PC-9 (cell line): Measurements from ENCODE around the gene NAGPA. TPM values are rescaled to one million over a fixed set of nuclear protein-coding genes. Genes with fewer than 3 reads are reported as not detected.

ENCODE experiments used
- BruUV-seq: library from RNA; stranded (reverse); fragments of 400-500 nt; replicated peaks from 2 replicates; lab custom pipeline; 2021; lab: Mats Ljungman, UMichigan
- CTCF ChIA-PET: fragments of 300-600 bp; sonication (Branson Sonifier 250); formaldehyde crosslinking; loops from one replicate; lab custom pipeline; 2022; ENCODE audit warnings: antibody characterized with exemption; lab: Charles Lee
- POLR2A ChIA-PET: fragments of 300-600 bp; sonication (Branson Sonifier 250); formaldehyde crosslinking; loops from one replicate; lab custom pipeline; 2022; ENCODE audit warnings: antibody characterized with exemption; ENCODE audit not compliant: unreplicated experiment; lab: Charles Lee
- DNase-seq, 2 experiments: peaks; one replicate each; pipeline versions ENCODE4 v3.0.0 to v3.0.0-alpha.2; 2015 to 2022; ENCODE audit warnings: mixed read lengths in 1 of 2
- H2AFZ ChIP-seq: fragments of 200-600 bp; sonication (generic); 2 replicates; pipeline ENCODE4 v1.8.1; 2017; ENCODE audit warnings: antibody characterized with exemption
- H3F3A ChIP-seq: fragments of 200-600 bp; sonication (generic); 2 replicates; pipeline ENCODE4 v1.8.1; 2017; ENCODE audit warnings: antibody characterized with exemption, mild to moderate bottlenecking, low read depth; ENCODE audit not compliant: insufficient read depth
- H3K27ac ChIP-seq: fragments of 200-600 bp; sonication (generic); 2 replicates; pipeline ENCODE4 v1.6.1; 2016; ENCODE audit warnings: mixed run types
- H3K27me3 ChIP-seq: fragments of 200-600 bp; sonication (generic); 2 replicates; pipeline ENCODE4 v1.6.1; 2016; ENCODE audit warnings: low read depth, mixed run types; ENCODE audit not compliant: insufficient read depth
- H3K36me3 ChIP-seq: fragments of 200-600 bp; sonication (generic); 2 replicates; pipeline ENCODE4 v1.6.1; 2016; ENCODE audit warnings: low read depth, mixed run types
- H3K4me1 ChIP-seq: fragments of 200-600 bp; sonication (generic); replicated peaks from 2 replicates; pipeline ENCODE4 v1.6.1; 2016; ENCODE audit warnings: mixed run types; ENCODE audit not compliant: insufficient read depth
- H3K4me2 ChIP-seq: fragments of 200-600 bp; sonication (generic); 2 replicates; pipeline ENCODE4 v1.6.1; 2017; ENCODE audit warnings: mixed run types
- H3K4me3 ChIP-seq: fragments of 200-600 bp; sonication (generic); 2 replicates; pipeline ENCODE4 v1.6.1; 2016; ENCODE audit warnings: mixed run types
- H3K79me2 ChIP-seq: fragments of 200-600 bp; sonication (generic); 2 replicates; pipeline ENCODE4 v1.6.1; 2017; ENCODE audit warnings: low read depth, mixed run types
- H3K9me2 ChIP-seq: fragments of 200-600 bp; sonication (generic); 2 replicates; pipeline ENCODE4 v1.8.1; 2017; ENCODE audit warnings: mild to moderate bottlenecking; ENCODE audit not compliant: insufficient read depth
- H3K9me3 ChIP-seq: fragments of 200-600 bp; sonication (generic); 2 replicates; pipeline ENCODE4 v1.8.1; 2016; ENCODE audit warnings: low read depth; ENCODE audit not compliant: insufficient read depth
- H4K20me1 ChIP-seq: fragments of 200-600 bp; sonication (generic); 2 replicates; pipeline ENCODE4 v1.8.1; 2017; ENCODE audit not compliant: insufficient read depth
- CTCF ChIP-seq: fragments of 200-600 bp; sonication (generic); conservative IDR thresholded peaks from 2 replicates; pipeline ENCODE4 v1.6.1; 2017; ENCODE audit warnings: mixed run types, antibody characterized with exemption, mild to moderate bottlenecking, moderate library complexity
- EZH2 ChIP-seq: fragments of 200-600 bp; sonication (generic); IDR thresholded peaks from 2 replicates; pipeline ENCODE4 v1.8.0; 2017; ENCODE audit warnings: antibody characterized with exemption, low read depth
- intact Hi-C: fragments of 100-400 bp; cut with micrococcal nuclease; formaldehyde crosslinking; loops from one replicate; pipeline ENCODE4 v1.10.0; 2022; ENCODE audit not compliant: unreplicated experiment
- total RNA-seq: library from RNA; stranded (reverse); gene quantifications from 2 replicates; pipeline ENCODE4 v1.2.3, GENCODE V29; 2021

Gene NAGPA
- total RNA-seq, 1 experiment from 2014 or later, result 20.6 TPM

- Histone ChIP-seq H3K9me3 (no peaks in the 10 kb centered on the region), H4K20me1 (no peaks in the 10 kb centered on the region), H3F3A (no peaks in the 10 kb centered on the region), H3K4me2 (no peak overlapping the region), H3K4me1 (no peaks in the 10 kb centered on the region), H3K9me2 (no peaks in the 10 kb centered on the region), H3K27ac (no peak overlapping the region), H3K36me3 (no peaks in the 10 kb centered on the region), H3K27me3 (no peaks in the 10 kb centered on the region), H3K79me2 (no peaks in the 10 kb centered on the region), H2AFZ (no peak overlapping the region), H3K4me3 (no peak overlapping the region)
- POLR2A ChIA-PET, result no interaction called here
- CTCF ChIA-PET, result interaction anchor here (0.6 kb wide), 2 partner anchors 143 to 546 kb away, joined by 3 read pairs; no protein-coding TSS in a partner anchor
- DNase-seq, result no peak
- BruUV-seq, result no TSS peak
- TF ChIP-seq CTCF (no peak), EZH2 (no peak)
- intact Hi-C loops, result no loop called here
These were observed 6.6 kb downstream of the NAGPA start for GRCh38 chr16:5027086-5027485.

GRCh38 chr16:5026664-5027063 lies 7.1 kb downstream of the NAGPA start:
- no peaks in the 10 kb centered on the region for H3K9me3 ChIP-seq
- ChIA-PET CTCF (interaction anchor here (0.6 kb wide), 1 partner anchor 143 kb away, joined by 3 read pairs; no protein-coding TSS in a partner anchor), POLR2A (no interaction called here)
- H3K27me3 ChIP-seq, result no peaks in the 10 kb centered on the region
- no peak overlapping the region for H3K4me3 ChIP-seq
- H3K36me3 ChIP-seq, result no peaks in the 10 kb centered on the region
- intact Hi-C loops, result no loop called here
- DNase-seq, result no peak
- no peak overlapping the region for H2AFZ ChIP-seq
- no peaks in the 10 kb centered on the region for H3K4me1 ChIP-seq
- TF ChIP-seq CTCF (no peak), EZH2 (no peak)
- no peak overlapping the region for H3K4me2 ChIP-seq
- no peaks in the 10 kb centered on the region for H3K79me2 ChIP-seq
- H3F3A ChIP-seq, result no peaks in the 10 kb centered on the region
- no peaks in the 10 kb centered on the region for H3K9me2 ChIP-seq
- no peaks in the 10 kb centered on the region for H4K20me1 ChIP-seq
- no peak overlapping the region for H3K27ac ChIP-seq
- BruUV-seq, result no TSS peak

- H3K4me1 ChIP-seq, result no peaks in the 10 kb centered on the region
- TF ChIP-seq EZH2, result no peak
- TF ChIP-seq CTCF, result no peak
- no peak overlapping the region for H3K4me2 ChIP-seq
- no peaks in the 10 kb centered on the region for H3K27me3 ChIP-seq
- H3F3A ChIP-seq, result no peaks in the 10 kb centered on the region
- DNase-seq, result no peak
- no peak overlapping the region for H2AFZ ChIP-seq
- H3K79me2 ChIP-seq, result no peaks in the 10 kb centered on the region
- CTCF ChIA-PET, result no interaction called here
- H3K9me3 ChIP-seq, result no peaks in the 10 kb centered on the region
- no TSS peak for BruUV-seq
- no peak overlapping the region for H3K27ac ChIP-seq
- no peaks in the 10 kb centered on the region for H4K20me1 ChIP-seq
- POLR2A ChIA-PET, result no interaction called here
- intact Hi-C loops, result loop anchor here (2.0 kb wide), 1 partner anchor 514 kb away; no protein-coding TSS in a partner anchor
- H3K4me3 ChIP-seq, result no peak overlapping the region
- no peaks in the 10 kb centered on the region for H3K36me3 ChIP-seq
- no peaks in the 10 kb centered on the region for H3K9me2 ChIP-seq
These were observed 8.5 kb downstream of the NAGPA start for GRCh38 chr16:5025171-5025632.
